Fibroblast of villous mesenchyme (primary cell): ENCODE measurements around the gene CST11. TPM values are rescaled to one million over a fixed set of nuclear protein-coding genes. Genes with fewer than 3 reads are reported as not detected.

Experiments
- DNase-seq: peaks from one replicate; pipeline ENCODE4 v3.0.0-alpha.2; 2010; ENCODE audit warnings: low read depth
- H3K4me3 ChIP-seq: 2 replicates; pipeline ENCODE4 v1.5.1; 2011; ENCODE audit warnings: low read depth, mild to moderate bottlenecking, low read length
- small RNA-seq: library from RNA; depleted of rRNA; stranded (forward); fragments of <200 nt; gene quantifications from one replicate; pipeline ENCODE3, GENCODE V24; 2012
- total RNA-seq: library from RNA; depleted of rRNA; stranded (reverse); fragments of >200 nt; gene quantifications from 2 replicates; pipeline ENCODE4 v1.2.3, GENCODE V29; 2012
- TF ChIP-seq, protein P1 (sequence below): IDR thresholded peaks from 2 replicates; pipeline ENCODE4 v1.5.1; 2012; ENCODE audit warnings: low read depth, mild to moderate bottlenecking, low read length; ENCODE audit not compliant: insufficient read depth

The CST11 gene
- total RNA-seq, 1 donor, result not detected

GRCh38 chr20:23407781-23408464 lies 44.8 kb downstream of the CST11 start:
- DNase-seq, result no peak

GRCh38 chr20:23406880-23407279 lies 45.8 kb downstream of the CST11 start:
- TF ChIP-seq, protein P1, sequence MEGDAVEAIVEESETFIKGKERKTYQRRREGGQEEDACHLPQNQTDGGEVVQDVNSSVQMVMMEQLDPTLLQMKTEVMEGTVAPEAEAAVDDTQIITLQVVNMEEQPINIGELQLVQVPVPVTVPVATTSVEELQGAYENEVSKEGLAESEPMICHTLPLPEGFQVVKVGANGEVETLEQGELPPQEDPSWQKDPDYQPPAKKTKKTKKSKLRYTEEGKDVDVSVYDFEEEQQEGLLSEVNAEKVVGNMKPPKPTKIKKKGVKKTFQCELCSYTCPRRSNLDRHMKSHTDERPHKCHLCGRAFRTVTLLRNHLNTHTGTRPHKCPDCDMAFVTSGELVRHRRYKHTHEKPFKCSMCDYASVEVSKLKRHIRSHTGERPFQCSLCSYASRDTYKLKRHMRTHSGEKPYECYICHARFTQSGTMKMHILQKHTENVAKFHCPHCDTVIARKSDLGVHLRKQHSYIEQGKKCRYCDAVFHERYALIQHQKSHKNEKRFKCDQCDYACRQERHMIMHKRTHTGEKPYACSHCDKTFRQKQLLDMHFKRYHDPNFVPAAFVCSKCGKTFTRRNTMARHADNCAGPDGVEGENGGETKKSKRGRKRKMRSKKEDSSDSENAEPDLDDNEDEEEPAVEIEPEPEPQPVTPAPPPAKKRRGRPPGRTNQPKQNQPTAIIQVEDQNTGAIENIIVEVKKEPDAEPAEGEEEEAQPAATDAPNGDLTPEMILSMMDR, result no peak
- DNase-seq, result no peak
- H3K4me3 ChIP-seq, result no peak overlapping the region

More at GRCh38 chr20:23407781-23408464, 44.8 kb downstream of the CST11 start:
- TF ChIP-seq, protein P1, result no peak
- H3K4me3 ChIP-seq, result no peak overlapping the region

GRCh38 chr20:23404196-23404595 lies 48.5 kb downstream of the CST11 start:
- TF ChIP-seq, protein P1, result no peak

DNA sequence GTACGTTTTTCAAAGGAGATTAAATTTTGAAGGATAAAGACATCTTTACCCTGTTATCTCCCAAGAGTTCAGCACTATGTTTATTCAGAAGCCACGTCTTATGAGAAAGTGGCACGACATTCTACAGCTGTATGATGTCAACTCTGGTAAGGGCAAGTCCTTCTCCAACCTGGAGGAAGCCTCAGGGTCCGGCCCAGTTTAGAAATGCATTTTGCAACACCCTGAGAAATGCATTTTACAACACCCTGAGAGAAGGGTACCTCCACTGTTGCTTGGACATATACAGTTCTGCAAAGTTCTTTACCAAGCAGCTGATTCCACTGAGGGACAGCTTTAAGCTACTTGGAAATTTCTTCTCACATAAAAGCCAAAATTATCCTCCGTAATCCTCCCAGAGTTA lies 48.9 kb downstream of the CST11 start:
- TF ChIP-seq, protein P1, result no peak
- DNase-seq, result peak; percentile 92
- H3K4me3 ChIP-seq, result no peak overlapping the region

More at GRCh38 chr20:23404196-23404595, 48.5 kb downstream of the CST11 start:
- no peak for DNase-seq
- H3K4me3 ChIP-seq, result no peak overlapping the region

GRCh38 chr20:23401051-23401450 lies 51.6 kb downstream of the CST11 start:
- H3K4me3 ChIP-seq, result no peak overlapping the region
- TF ChIP-seq, protein P1, result no peak
- no peak for DNase-seq

Small RNA genes lying within 50 kb of the gene (small RNA-seq; reads per million reads assigned to genes)
- not detected for gene RF00019

Other genes with a start within 250 kb of the CST11 start
- gene NXT1, start 102.1 kb downstream of the CST11 start, total RNA-seq, result 22.9 and 25.4 TPM in 2 replicates
- 17.7 and 19.4 TPM in 2 replicates for gene GZF1, start 90.7 kb downstream of the CST11 start, total RNA-seq
- gene NAPB, start 31.4 kb downstream of the CST11 start, total RNA-seq, result 9.5 and 9.7 TPM in 2 replicates
- not detected in 2 replicates for gene CSTL1, start 13.2 kb downstream of the CST11 start, total RNA-seq
- gene CST8, start 38.2 kb upstream of the CST11 start, total RNA-seq, result not detected in 2 replicates
- gene CST9L, start 115.6 kb upstream of the CST11 start, total RNA-seq, result not detected in 2 replicates
- gene CST9, start 153.0 kb upstream of the CST11 start, total RNA-seq, result not detected in 2 replicates
- gene CST3, start 185.1 kb upstream of the CST11 start, total RNA-seq, result 55.3 and 123 TPM in 2 replicates
- 0.32 TPM in 1 of 2 replicates, not detected in the other for gene CST4, start 236.2 kb upstream of the CST11 start, total RNA-seq